ENCODE data around the gene GMPR. TPM values are rescaled to one million over a fixed set of nuclear protein-coding genes. Genes with fewer than 3 reads are reported as not detected.

GMPR gene
- total and polyA plus RNA-seq, 9 donors = 27.0 to 66.6 (median 51.6) TPM

DNA sequence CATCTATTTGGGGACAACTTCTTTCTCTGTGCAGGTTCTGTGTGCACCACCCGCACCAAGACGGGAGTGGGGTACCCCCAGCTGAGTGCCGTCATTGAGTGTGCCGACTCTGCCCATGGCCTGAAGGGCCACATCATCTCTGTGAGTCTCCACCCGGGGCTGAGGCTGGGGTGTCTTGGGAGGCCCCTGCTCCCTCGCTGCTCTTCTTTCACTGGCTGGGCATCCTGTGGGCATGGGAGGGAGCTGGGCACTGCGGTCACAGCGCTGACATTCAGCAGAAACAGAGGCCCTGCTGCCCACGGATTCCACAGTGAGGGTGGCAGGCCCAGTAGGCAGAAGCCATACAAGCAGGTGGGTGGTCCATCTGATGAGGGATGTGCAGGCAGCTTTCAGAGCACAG, 40.4 kb downstream of the GMPR start:
- no peak for DNase-seq
- Histone ChIP-seq H3K36me3 (ENCODE audit: control insufficient read depth, insufficient read depth, low read length) (peaks cover 8% of the 10 kb centered on the region), H3K4me3 (ENCODE audit: low read length) (no peak overlapping the region), H3K27me3 (ENCODE audit: control insufficient read depth, insufficient read depth, low read length) (no peaks in the 10 kb centered on the region), H3K27ac (ENCODE audit: low read length) (peak overlapping the region; percentile 24), H3K4me1 (ENCODE audit: control insufficient read depth, insufficient read depth, low read length) (peaks cover 29% of the 10 kb centered on the region), H3K9me3 (replicated peaks; ENCODE audit: control insufficient read depth, low read depth, low read length) (no peaks in the 10 kb centered on the region)
- WGBS (ENCODE audit: insufficient coverage) = 93% methylated on average over 5 of the region's 9 CpGs

DNA sequence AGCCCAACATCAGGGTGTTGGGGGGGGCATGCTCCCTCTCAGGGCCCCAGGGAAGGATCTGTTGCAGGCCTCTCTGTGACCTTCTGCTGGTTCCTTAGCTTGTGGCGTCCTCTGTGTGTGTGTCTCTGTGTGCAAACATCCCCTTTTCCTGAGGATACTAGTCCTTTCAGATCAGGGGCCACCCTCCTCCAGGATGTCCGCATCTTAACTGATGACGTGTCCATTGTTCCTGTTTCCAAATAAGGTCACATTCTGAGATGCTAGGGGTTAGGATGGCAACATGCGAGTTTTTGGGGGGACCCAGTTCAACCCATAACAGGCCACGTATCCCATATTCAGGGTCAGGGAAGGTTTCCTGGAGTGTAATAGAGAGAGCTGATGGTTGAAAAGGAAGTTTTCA, 40.9 kb downstream of the GMPR start:
- Histone ChIP-seq H3K27me3 (ENCODE audit: control insufficient read depth, insufficient read depth, low read length) (no peaks in the 10 kb centered on the region), H3K4me1 (ENCODE audit: control insufficient read depth, insufficient read depth, low read length) (peaks cover 29% of the 10 kb centered on the region), H3K27ac (ENCODE audit: low read length) (no peak overlapping the region), H3K4me3 (ENCODE audit: low read length) (no peak overlapping the region), H3K9me3 (replicated peaks; ENCODE audit: control insufficient read depth, low read depth, low read length) (no peaks in the 10 kb centered on the region), H3K36me3 (ENCODE audit: control insufficient read depth, insufficient read depth, low read length) (peaks cover 8% of the 10 kb centered on the region)
- DNase-seq = no peak
- WGBS (ENCODE audit: insufficient coverage) = no CpG with 5 or more reads among the region's 5 CpGs

DNA sequence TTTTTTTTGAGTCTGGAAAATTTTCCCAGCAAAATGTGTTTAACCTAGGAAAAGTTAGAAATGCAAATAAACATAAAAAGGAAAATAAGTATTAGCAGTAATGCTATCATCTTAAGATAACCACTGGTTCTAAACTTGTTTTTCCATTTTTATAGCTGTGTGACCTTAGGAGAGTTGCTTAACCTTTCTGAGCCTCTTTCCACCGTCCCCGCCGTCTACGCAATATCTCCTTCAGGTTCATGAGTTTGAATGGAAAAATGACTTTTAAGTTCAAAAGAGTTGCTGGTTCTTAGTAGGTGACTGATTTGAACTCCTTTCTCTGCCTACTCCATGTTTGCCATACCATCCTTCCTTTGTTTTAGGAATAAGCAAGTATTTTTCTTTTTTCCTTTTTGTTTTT, 44.0 kb downstream of the GMPR start:
- no peak overlapping the region for H3K4me3 ChIP-seq (ENCODE audit: low read length)
- WGBS (ENCODE audit: insufficient coverage) = no CpG with 5 or more reads among the region's 4 CpGs
- no peak overlapping the region for H3K27ac ChIP-seq (ENCODE audit: low read length)
- no peak for DNase-seq
- peaks cover 19% of the 10 kb centered on the region for H3K4me1 ChIP-seq (ENCODE audit: control insufficient read depth, insufficient read depth, low read length)
- H3K27me3 ChIP-seq (ENCODE audit: control insufficient read depth, insufficient read depth, low read length) = no peaks in the 10 kb centered on the region
- peaks cover 8% of the 10 kb centered on the region for H3K36me3 ChIP-seq (ENCODE audit: control insufficient read depth, insufficient read depth, low read length)
- H3K9me3 ChIP-seq (replicated peaks; ENCODE audit: control insufficient read depth, low read depth, low read length) = no peaks in the 10 kb centered on the region

DNA sequence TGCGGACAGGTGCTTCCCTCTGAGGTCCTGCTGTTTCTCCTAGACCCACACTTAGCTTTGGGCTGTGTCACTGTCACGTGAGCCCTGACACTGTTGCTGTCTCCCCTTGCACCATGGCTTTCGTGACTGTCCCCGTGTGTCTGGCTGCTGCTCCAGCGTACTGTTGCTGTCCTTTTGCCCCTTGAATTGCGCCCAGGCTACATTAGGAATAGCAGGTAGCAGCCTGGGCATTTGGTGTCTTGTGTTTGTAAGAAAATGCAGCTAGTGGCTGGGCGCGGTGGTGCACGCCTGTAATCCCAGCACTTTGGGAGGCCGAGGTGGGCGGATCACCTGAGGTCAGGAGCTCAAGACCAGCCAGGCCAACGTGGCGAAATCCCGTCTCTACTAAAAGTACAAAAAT, 46.1 kb downstream of the GMPR start:
- WGBS (ENCODE audit: insufficient coverage) = 89% methylated on average over 12 of the region's 14 CpGs
- Histone ChIP-seq H3K27ac (ENCODE audit: low read length) (no peak overlapping the region), H3K36me3 (ENCODE audit: control insufficient read depth, insufficient read depth, low read length) (peaks cover 5% of the 10 kb centered on the region)

DNA sequence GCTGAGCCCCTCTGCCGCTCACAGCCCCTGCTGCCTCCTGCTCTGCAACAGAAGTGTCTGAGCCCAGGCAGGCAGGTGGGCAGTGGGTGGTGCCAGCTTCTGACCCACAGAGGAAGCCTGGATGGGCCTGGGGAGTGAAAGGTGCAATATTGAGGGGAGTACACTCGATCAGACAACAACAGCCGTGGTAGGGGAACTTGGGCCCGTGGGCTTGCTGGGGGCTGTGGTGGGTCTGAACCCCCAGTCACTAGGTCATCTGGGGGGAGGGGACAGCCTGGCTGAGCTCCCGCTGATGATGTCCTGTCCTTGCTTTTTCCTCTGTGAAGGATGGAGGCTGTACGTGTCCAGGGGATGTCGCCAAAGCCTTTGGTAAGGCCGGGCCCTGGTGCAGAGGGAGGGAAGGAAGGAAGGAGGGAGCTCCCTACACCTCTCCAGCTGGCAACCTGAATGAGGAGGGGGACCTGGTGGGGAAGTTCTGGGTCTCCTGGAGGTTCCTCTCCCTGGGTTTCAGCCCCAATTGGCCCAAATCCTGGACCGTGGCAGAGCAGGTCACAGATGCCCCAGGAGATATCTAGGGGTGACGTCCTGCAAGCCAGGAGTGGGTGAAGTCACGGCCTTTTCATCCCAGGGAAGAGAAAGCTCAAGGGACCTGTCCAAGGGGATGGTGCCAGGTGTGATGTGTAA, 47.2 kb downstream of the GMPR start:
- no peaks in the 10 kb centered on the region for H3K9me3 ChIP-seq (replicated peaks; ENCODE audit: control insufficient read depth, low read depth, low read length)
- no peaks in the 10 kb centered on the region for H3K27me3 ChIP-seq (ENCODE audit: control insufficient read depth, insufficient read depth, low read length)
- peaks cover 5% of the 10 kb centered on the region for H3K36me3 ChIP-seq (ENCODE audit: control insufficient read depth, insufficient read depth, low read length)
- WGBS (ENCODE audit: insufficient coverage) = 78% methylated on average over 7 of the region's 11 CpGs
- no peak for DNase-seq
- no peak overlapping the region for H3K4me3 ChIP-seq (ENCODE audit: low read length)
- H3K4me1 ChIP-seq (ENCODE audit: control insufficient read depth, insufficient read depth, low read length) = no peaks in the 10 kb centered on the region
- H3K27ac ChIP-seq (ENCODE audit: low read length) = no peak overlapping the region

More for the DNA sequence above, 46.1 kb downstream of the GMPR start:
- no peak for DNase-seq
- H3K4me3 ChIP-seq (ENCODE audit: low read length) = no peak overlapping the region
- H3K27me3 ChIP-seq (ENCODE audit: control insufficient read depth, insufficient read depth, low read length) = no peaks in the 10 kb centered on the region
- no peaks in the 10 kb centered on the region for H3K9me3 ChIP-seq (replicated peaks; ENCODE audit: control insufficient read depth, low read depth, low read length)
- H3K4me1 ChIP-seq (ENCODE audit: control insufficient read depth, insufficient read depth, low read length) = no peaks in the 10 kb centered on the region

DNA sequence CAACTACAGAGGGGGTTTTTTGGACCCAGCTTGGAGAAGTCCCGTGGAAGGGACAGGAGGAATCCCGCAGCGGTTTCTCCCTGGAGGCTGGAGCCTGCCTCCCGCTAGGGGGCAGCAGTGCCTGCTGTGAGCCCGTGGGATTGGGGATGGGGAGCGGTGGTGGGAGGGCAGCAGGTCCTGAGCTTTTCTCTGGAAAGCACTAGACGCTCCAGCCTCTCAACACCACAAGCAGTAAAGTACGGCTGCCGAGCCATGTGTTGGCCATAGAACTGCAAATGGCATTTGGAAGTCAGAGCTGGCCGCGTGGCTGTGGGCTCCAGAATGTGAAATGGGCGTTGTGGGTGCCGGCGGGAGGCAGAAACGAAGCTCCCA, 47.8 kb downstream of the GMPR start:
- no peaks in the 10 kb centered on the region for H3K27me3 ChIP-seq (ENCODE audit: control insufficient read depth, insufficient read depth, low read length)
- no peak overlapping the region for H3K4me3 ChIP-seq (ENCODE audit: low read length)
- peaks cover 5% of the 10 kb centered on the region for H3K36me3 ChIP-seq (ENCODE audit: control insufficient read depth, insufficient read depth, low read length)
- H3K9me3 ChIP-seq (replicated peaks; ENCODE audit: control insufficient read depth, low read depth, low read length) = no peaks in the 10 kb centered on the region
- peak; percentile 27 for DNase-seq
- 59% methylated on average over 7 of the region's 15 CpGs for WGBS (ENCODE audit: insufficient coverage)
- H3K27ac ChIP-seq (ENCODE audit: low read length) = no peak overlapping the region
- no peaks in the 10 kb centered on the region for H3K4me1 ChIP-seq (ENCODE audit: control insufficient read depth, insufficient read depth, low read length)

DNA sequence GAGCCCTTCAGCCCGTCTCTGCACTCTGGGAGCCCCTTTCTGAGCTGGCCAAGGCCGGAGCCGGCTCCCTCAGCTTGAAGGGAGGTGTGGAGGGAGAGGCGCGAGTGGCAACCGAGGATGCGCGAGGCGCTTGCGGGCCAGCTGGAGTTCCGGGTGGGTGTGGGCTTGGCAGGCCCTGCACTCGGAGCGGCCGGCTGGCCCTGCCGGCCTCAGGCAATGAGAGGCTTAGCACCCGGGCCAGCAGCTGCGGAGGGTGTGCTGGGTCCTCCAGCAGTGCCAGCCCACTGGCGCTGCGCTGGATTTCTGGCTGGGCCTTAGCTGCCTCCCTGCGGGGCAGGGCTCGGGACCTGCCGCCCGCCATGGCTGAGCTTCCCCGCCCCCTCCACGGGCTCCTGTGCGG, 49.8 kb downstream of the GMPR start:
- Histone ChIP-seq H3K9me3 (replicated peaks; ENCODE audit: control insufficient read depth, low read depth, low read length) (no peaks in the 10 kb centered on the region), H3K27ac (ENCODE audit: low read length) (no peak overlapping the region), H3K36me3 (ENCODE audit: control insufficient read depth, insufficient read depth, low read length) (peaks cover 17% of the 10 kb centered on the region), H3K4me1 (ENCODE audit: control insufficient read depth, insufficient read depth, low read length) (no peaks in the 10 kb centered on the region), H3K4me3 (ENCODE audit: low read length) (no peak overlapping the region), H3K27me3 (ENCODE audit: control insufficient read depth, insufficient read depth, low read length) (no peaks in the 10 kb centered on the region)
- DNase-seq = no peak
- WGBS (ENCODE audit: insufficient coverage) = 92% methylated on average over 15 of the region's 26 CpGs

DNA sequence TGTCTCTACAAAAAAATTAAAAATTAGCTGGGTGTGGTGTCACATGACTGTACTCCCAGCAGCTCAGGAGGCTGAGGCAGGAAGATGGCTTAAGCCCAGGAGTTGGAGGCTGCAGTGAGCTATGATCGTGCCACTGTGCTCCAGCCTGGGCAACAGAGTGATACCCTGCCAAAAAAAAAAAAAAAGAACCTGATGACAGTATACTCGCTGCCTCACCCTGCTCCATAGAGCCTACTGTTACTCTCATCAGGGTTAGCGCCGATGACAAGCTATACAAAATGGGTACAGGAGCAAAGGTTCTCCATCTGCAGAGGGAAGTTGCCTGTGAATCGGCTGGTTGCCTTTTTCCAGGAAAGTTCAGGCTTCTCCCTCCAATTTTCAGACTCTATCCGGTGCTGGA, 53.4 kb downstream of the GMPR start:
- Histone ChIP-seq H3K27me3 (ENCODE audit: control insufficient read depth, insufficient read depth, low read length) (no peaks in the 10 kb centered on the region), H3K4me1 (ENCODE audit: control insufficient read depth, insufficient read depth, low read length) (no peaks in the 10 kb centered on the region), H3K27ac (ENCODE audit: low read length) (no peak overlapping the region), H3K4me3 (ENCODE audit: low read length) (no peak overlapping the region), H3K9me3 (replicated peaks; ENCODE audit: control insufficient read depth, low read depth, low read length) (no peaks in the 10 kb centered on the region), H3K36me3 (ENCODE audit: control insufficient read depth, insufficient read depth, low read length) (peaks cover 21% of the 10 kb centered on the region)
- DNase-seq = no peak
- WGBS (ENCODE audit: insufficient coverage) = 83% methylated on average over 3 of the region's 6 CpGs

DNA sequence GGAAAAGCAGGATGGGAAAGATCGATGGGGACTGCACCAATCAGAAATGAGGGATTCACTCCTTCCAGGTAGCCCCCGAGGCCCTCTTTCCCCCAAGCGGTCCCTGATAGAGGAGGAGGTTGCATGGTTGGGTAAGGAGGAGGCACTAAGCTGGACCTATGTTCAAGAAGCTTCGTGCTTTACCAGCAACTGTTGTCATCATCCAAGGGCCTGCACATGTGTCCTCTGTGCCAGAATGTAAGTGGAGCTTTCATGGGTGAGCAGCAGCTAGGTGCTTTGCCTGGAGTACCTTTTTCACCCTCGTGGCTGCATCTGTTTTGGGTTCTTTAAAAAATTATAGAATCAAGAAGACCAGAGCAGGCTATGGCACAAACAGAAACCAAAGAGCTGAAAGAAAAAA, 54.0 kb downstream of the GMPR start:
- DNase-seq = no peak
- no peak overlapping the region for H3K27ac ChIP-seq (ENCODE audit: low read length)
- H3K36me3 ChIP-seq (ENCODE audit: control insufficient read depth, insufficient read depth, low read length) = peaks cover 21% of the 10 kb centered on the region
- H3K27me3 ChIP-seq (ENCODE audit: control insufficient read depth, insufficient read depth, low read length) = no peaks in the 10 kb centered on the region
- 80% methylated on average over 1 of the region's 5 CpGs for WGBS (ENCODE audit: insufficient coverage)
- H3K4me1 ChIP-seq (ENCODE audit: control insufficient read depth, insufficient read depth, low read length) = no peaks in the 10 kb centered on the region
- no peak overlapping the region for H3K4me3 ChIP-seq (ENCODE audit: low read length)
- no peaks in the 10 kb centered on the region for H3K9me3 ChIP-seq (replicated peaks; ENCODE audit: control insufficient read depth, low read depth, low read length)

DNA sequence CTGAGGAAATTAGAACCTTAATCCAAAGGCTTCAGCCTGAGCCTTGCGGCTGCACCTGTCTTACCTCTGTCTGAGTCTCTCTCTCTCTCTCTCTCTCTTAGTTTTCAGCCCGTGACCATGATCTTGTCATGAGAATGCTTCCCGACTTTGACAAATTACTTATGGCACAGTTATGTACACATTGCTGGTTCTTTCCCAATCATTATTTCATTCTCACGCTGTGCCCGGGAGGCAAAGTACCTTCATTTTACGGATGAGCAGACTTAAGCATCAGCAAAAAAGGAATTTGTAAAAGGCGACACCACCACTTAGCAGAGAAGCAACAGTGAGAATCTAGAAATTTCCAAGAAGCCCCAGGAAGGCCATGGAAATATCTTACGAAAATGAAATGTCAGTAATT, 54.6 kb downstream of the GMPR start:
- Histone ChIP-seq H3K27me3 (ENCODE audit: control insufficient read depth, insufficient read depth, low read length) (no peaks in the 10 kb centered on the region), H3K9me3 (replicated peaks; ENCODE audit: control insufficient read depth, low read depth, low read length) (no peaks in the 10 kb centered on the region), H3K4me3 (ENCODE audit: low read length) (no peak overlapping the region), H3K4me1 (ENCODE audit: control insufficient read depth, insufficient read depth, low read length) (no peaks in the 10 kb centered on the region), H3K36me3 (ENCODE audit: control insufficient read depth, insufficient read depth, low read length) (peaks cover 22% of the 10 kb centered on the region), H3K27ac (ENCODE audit: low read length) (no peak overlapping the region)
- no peak for DNase-seq
- WGBS (ENCODE audit: insufficient coverage) = 72% methylated on average over 8 of the region's 8 CpGs

DNA sequence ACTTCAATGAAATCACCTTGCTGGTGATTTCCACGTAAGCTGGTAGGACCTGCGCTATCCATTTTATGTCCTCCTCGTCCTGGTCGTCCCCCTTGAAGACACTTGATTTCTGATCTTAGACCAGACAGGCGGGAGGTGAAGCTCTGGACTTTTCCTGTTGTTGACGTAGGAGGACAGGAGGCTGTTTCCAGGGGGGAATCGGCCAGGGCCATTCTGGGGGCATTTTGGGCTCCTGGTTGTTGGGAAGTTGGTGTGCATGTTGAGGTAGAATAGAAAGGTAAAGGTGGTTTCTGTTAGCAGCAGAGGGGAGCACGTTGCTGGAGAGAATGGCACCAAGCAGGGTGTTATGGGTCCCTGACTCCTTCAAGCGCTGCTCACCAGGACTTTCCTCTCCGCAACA, 56.0 kb downstream of the GMPR start:
- H3K4me3 ChIP-seq (ENCODE audit: low read length) = no peak overlapping the region
- no peak overlapping the region for H3K27ac ChIP-seq (ENCODE audit: low read length)
- WGBS (ENCODE audit: insufficient coverage) = 90% methylated on average over 10 of the region's 10 CpGs
- peaks cover 30% of the 10 kb centered on the region for H3K36me3 ChIP-seq (ENCODE audit: control insufficient read depth, insufficient read depth, low read length)
- no peaks in the 10 kb centered on the region for H3K27me3 ChIP-seq (ENCODE audit: control insufficient read depth, insufficient read depth, low read length)
- H3K4me1 ChIP-seq (ENCODE audit: control insufficient read depth, insufficient read depth, low read length) = no peaks in the 10 kb centered on the region
- no peak for DNase-seq
- H3K9me3 ChIP-seq (replicated peaks; ENCODE audit: control insufficient read depth, low read depth, low read length) = no peaks in the 10 kb centered on the region

All from muscle of leg (tissue), 11 donors.